NB4 (cell line): ENCODE results near the gene BCL11B.

Source experiments
- DNase-seq: peaks from one replicate; pipeline ENCODE4 v3.0.0; 2010; ENCODE audit warnings: low read depth
- H3K4me3 ChIP-seq: one replicate; pipeline ENCODE4 v1.5.1; 2011; ENCODE audit warnings: mild to moderate bottlenecking, low read depth, low read length, moderate library complexity
- CTCF ChIP-seq: IDR thresholded peaks from one replicate; pipeline ENCODE4 v1.5.1; 2012; ENCODE audit warnings: low read depth, low read length
- MAX ChIP-seq: IDR thresholded peaks from 2 replicates; pipeline ENCODE4 v1.6.1; 2011; ENCODE audit warnings: low read depth, low read length
- MYC ChIP-seq: IDR thresholded peaks from 2 replicates; pipeline ENCODE4 v1.6.1; 2011; ENCODE audit warnings: low read depth, low read length
- POLR2A ChIP-seq: IDR thresholded peaks from 2 replicates; pipeline ENCODE4 v1.6.1; 2011; ENCODE audit warnings: mild to moderate bottlenecking; ENCODE audit not compliant: insufficient read length; ENCODE audit errors: extremely low read depth

BCL11B gene

GRCh38 chr14:99273766-99274345 lies 1.9 kb upstream of the BCL11B start:
- TF ChIP-seq POLR2A (no peak), CTCF (no peak), MAX (no peak), MYC (no peak)
- peak overlapping the region; percentile 21 for H3K4me3 ChIP-seq
- peak; percentile 55 for DNase-seq

GRCh38 chr14:99272899-99273765 lies 1.1 kb upstream of the BCL11B start:
- DNase-seq, result peak; percentile 53

GRCh38 chr14:99272632-99272898 lies 568 bp upstream of the BCL11B start:
- TF ChIP-seq POLR2A (no peak), MYC (no peak), CTCF (no peak), MAX (no peak)
- DNase-seq, result no peak
- no peak overlapping the region for H3K4me3 ChIP-seq

More at GRCh38 chr14:99272899-99273765, 1.1 kb upstream of the BCL11B start:
- no peak overlapping the region for H3K4me3 ChIP-seq
- TF ChIP-seq MAX (no peak), MYC (no peak), POLR2A (no peak), CTCF (no peak)

GRCh38 chr14:99271221-99271941 lies 616 bp downstream of the BCL11B start:
- TF ChIP-seq MYC, result no peak
- TF ChIP-seq POLR2A, result no peak
- no peak for TF ChIP-seq MAX
- TF ChIP-seq CTCF, result no peak
- peak overlapping the region; percentile 58 for H3K4me3 ChIP-seq
- DNase-seq, result peak; percentile 24

- peak; percentile 57 for DNase-seq
- H3K4me3 ChIP-seq, result peak overlapping the region; percentile 51
- TF ChIP-seq CTCF (no peak), MYC (no peak), POLR2A (no peak), MAX (no peak)
Measured at GRCh38 chr14:99270458-99271220, 1.4 kb downstream of the BCL11B start.
